Esophagus muscularis mucosa (tissue), 4 donors: ENCODE data around the gene RNU1-1.
"Not testable (repeated sequence)": the region's sequence is repeated elsewhere in the genome, so short reads cannot be mapped to it uniquely, and the experiment has no call there.

Experiments used
- CTCF ChIP-seq, 3 experiments: fragments of 200-600 bp in 2 of 3; fragments of 450-650 bp in 1 of 3; sonication (generic) in 2 of 3; IDR thresholded peaks; one replicate each; pipeline ENCODE4 v1.5.1; 2017 to 2019; ENCODE audit warnings: antibody characterized with exemption in 3 of 3, mild to moderate bottlenecking in 2 of 3, moderate library complexity in 1 of 3
- EP300 ChIP-seq: sonication (generic); formaldehyde crosslinking; IDR thresholded peaks from one replicate; pipeline ENCODE4 v1.6.1; 2017; ENCODE audit warnings: antibody characterized with exemption
- POLR2AphosphoS5 ChIP-seq, 2 donors: sonication (generic); formaldehyde crosslinking; IDR thresholded peaks; one replicate each; pipeline ENCODE4 v1.6.1; 2017; ENCODE audit warnings: antibody characterized with exemption in 2 of 2

- not testable (repeated sequence) for TF ChIP-seq CTCF (IDR thresholded peaks at IDR 0.05); EP300; POLR2AphosphoS5 (IDR thresholded peaks at IDR 0.05)
Measured at GRCh38 chr1:16518913-16519254, 4.8 kb upstream of the RNU1-1 start.
